Endometrium (tissue), 2 donors: ENCODE measurements around the gene KDM6A.
"Not testable (repeated sequence)": the region's sequence is repeated elsewhere in the genome, so short reads cannot be mapped to it uniquely, and the experiment has no call there.

Experiments
- FAIRE-seq: peaks from 2 replicates; lab custom pipeline; 2012; peaks lifted over from hg19 to GRCh38; lab: Jason Lieb, UNC
- donor health status: control.
- donor health status: control.

The KDM6A gene

DNA sequence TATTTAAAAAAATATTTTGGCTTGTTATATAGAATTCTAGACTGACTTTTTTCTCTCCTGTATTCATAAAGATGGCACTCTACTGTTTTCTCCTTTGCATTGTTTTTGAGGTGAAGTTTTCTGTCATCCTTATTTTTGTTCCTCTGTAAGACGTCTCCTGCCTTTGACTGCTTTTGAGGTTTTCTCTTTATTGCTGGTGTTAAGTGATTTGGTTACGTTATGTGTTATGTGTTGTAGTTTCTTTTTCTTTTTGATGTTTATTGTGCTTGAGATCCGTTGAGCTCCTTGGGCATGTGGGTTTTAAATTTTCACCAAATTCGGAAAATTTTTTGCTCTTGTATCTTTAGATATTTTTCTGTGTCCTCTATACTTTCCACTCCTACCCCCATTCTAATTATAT lies 50.0 kb downstream of the KDM6A start:
- peak; percentile 4 for FAIRE-seq

DNA sequence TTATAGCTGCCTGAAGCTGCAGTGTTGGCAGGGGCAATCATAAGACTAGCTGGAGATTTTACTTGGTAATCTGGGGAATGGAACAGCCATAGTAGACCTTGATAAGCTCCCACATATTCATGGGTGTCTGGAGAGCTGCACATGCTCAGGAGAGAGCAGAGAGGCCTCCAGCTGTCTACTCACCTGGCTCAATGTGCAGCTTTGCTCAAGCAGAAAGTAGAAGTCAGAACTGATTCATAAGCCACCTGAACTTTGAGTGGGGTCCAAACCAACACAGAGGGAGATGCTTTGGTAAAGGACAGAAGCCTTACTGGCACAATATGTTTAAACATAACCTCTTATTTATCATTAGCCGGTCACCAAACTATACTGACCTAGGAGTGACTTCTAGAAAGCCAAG lies 54.4 kb downstream of the KDM6A start:
- FAIRE-seq: no peak

DNA sequence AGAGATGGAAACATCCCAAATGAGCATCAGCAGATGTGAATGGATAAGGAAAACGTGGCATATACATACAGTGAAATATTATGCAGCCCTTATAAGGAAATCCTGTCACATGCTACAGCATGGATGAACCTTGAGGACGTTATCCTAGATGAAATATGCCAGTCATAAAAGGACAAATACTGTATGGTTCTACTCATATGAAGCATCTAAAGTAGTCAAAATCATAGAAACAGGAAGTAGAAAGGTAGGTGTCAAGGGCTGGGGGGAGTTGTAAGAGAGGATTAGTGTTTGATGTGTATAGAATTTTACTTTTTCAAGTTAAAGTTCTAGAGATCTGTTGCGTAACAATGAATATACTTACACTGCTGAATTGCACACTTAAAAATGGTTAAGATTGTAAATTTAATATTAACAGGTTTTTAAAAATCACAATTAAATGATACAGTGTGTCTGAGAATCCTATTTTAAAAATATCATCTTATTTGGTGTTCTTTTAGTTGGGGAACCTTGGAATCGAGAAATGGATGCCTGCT lies 58.5 kb downstream of the KDM6A start:
- peak; percentile 8 for FAIRE-seq

DNA sequence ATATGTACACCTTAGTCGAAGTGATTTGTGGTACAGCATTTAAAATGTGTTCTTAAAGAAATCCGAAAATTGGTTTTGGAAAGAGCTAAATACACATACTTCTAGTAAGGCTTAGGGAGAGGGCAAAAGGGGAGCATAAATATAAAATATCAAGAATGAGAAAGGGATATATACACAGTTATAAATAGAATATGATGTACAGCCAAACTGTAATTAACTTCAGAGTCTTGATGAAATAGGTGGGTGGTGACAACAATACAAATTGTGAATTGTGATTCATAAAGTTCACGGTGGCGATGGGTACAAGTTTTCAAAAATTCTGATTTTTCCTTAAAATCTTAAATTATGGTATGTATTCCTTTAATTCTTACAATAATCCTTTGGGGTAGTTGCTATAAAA lies 62.2 kb downstream of the KDM6A start:
- FAIRE-seq: no peak

DNA sequence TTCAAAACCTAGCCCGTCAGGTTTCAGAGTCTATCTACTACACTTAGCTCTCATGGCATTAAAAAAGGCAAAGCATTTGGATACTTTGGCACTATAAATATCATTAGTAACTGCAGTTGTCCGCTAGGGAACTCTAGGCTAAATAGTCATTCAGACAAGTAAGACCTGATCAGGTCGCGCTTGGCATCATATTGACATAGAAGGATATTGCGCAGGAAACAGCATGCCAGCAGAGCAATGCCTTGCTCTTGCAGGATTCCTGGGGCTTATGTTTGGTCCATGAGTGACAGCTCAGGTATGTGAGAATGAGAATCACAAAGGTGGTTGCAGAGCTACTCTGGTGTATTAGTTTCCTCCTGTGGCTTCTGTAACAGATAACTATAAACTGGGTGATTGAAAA lies 62.7 kb downstream of the KDM6A start:
- no peak for FAIRE-seq

DNA sequence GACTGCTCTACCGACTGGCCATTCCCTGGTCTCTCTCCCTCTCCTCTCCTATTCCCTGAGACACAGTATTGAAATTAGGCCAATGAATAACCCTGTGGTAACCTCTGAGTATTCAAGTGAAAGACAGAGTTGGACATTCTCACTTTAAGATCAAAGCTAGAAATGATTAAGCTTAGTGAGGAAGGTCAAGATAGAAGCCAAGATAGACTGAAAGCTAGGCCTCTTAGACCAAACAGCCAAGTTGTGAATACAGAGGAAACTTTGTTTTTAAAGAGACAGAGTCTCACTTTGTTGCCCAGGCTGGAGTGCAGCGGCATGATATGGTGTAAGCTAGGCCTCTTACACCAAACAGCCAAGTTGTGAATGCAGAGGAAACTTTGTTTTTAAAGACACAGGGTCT lies 64.6 kb downstream of the KDM6A start:
- no peak for FAIRE-seq

DNA sequence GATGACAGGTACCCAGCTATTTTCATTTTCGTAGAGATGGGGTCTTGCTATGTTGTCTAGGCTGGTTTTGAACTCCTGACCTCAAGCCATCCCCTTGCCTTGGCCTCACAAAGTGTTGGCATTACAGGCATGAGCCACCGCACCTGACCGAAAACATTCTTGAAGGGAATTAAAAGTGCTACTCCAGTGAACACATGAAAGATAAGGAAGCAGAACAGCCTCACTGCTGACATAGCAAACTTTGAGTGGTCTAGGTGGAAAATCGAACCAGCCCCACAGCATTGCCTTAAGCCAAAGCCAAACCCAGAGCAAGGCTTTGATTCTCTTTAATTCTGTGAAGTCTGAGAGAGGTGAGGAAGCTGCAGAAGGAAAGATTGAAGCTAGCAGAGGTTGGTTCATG lies 65.1 kb downstream of the KDM6A start:
- no peak for FAIRE-seq

DNA sequence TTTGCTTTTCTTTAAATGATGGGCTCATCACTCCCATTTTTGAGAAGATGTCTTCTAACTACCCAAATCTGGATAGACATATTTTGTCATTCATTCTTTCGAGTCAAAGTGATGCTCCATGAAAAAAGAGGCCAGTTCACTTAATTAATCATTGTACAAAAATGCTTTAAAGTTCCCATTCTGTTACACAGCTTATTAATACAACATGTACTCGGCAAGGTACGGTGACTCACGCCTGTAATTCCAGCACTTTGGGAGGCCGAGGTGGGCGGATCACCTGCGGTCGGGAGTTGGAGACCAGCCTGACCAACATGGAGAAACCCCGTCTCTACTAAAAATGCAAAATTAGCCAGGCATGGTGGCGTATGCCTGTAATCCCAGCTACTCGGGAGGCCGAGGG lies 67.6 kb downstream of the KDM6A start:
- FAIRE-seq: not testable (repeated sequence)

DNA sequence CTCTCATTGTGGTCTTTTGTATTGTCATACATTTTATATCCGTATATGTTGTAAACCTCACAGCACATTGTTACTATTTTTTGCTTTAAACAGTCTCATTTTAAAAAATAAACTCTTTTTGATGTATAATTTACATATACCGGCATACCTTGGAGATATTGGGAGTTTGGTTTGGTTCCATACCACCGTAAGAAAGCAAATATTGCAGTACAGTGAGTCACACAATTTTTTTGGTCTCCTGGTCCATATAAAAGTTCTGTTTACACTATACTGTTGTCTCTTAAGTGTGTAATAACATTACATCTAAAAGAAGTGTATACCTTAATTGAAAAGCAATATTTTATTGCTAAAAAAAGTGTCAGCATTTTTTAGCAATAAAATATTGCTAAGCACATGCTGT lies 70.0 kb downstream of the KDM6A start:
- FAIRE-seq: no peak

DNA sequence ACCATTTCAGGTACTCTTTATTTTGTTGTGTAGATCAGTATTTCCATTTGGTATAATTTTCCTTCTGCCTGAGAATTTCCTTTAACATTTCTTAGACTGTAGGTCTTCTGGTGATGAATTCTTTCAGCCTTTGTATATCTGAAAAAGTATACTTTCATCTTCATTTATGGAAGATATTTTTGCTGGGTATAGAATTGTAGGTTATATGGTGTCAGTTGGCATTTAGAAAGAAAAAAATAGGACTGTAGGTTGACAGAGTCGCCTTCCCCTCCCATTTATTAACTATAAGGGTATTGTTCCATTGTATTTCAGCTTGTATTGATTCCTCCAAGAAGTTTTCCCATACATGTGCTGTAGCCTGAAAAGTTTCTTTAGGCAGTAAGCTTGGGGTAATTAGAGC lies 71.9 kb downstream of the KDM6A start:
- FAIRE-seq: no peak

DNA sequence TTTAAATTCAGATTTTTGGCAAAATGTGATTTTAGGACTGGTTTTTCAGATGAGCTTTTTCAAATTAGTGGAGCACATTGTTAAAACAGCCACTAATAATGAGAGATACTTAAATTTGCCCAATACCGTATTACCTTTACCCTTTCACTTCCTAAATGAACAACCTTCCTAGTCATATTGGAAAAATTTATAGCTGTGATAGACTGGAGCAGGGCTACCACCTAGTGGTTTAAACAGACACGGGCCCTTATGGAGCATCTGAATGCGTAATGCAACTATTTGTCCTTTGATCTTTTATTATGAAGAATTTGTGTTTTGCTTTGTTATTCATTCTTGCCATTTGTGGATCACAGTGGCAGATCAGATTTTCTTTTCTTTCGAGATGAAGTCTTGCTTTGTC lies 72.7 kb downstream of the KDM6A start:
- no peak for FAIRE-seq

DNA sequence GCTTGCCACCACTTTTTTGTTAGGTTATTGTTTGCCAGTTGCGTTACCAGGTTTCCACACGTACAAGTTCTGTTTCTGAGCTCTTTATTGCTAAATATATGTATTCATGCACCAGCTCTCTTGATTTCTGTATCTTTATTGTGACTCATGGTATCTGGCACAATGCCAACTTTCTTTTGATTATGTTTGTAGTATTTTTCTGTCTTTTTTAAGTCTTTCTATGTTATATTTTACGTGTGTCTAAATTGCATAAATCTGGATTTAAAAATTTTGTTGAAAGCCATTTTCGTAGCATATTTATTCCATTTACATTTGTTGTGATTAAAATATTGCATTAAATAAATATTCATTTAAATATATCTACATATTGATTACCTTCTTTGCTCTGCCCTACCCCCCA lies 73.8 kb downstream of the KDM6A start:
- FAIRE-seq: peak; percentile 51

DNA sequence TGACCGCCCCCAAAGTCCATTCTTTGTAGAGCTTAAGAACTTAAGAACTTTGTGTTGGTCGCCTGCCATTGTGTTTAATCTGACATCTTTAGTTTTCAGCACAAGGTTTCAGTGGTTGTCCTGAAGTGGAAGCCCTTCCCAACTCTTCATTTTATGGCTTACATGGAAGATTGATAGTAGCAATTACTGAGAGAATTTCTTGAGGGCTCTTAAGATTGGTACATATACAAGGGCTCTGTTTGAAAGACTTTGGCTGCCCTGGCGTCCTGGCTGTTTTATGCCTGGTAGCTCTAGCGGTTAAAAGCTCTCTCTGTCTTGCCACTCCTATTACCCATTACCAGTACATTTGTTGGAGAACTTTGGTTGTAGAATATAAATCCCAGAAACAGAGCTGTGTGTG lies 75.0 kb downstream of the KDM6A start:
- no peak for FAIRE-seq

DNA sequence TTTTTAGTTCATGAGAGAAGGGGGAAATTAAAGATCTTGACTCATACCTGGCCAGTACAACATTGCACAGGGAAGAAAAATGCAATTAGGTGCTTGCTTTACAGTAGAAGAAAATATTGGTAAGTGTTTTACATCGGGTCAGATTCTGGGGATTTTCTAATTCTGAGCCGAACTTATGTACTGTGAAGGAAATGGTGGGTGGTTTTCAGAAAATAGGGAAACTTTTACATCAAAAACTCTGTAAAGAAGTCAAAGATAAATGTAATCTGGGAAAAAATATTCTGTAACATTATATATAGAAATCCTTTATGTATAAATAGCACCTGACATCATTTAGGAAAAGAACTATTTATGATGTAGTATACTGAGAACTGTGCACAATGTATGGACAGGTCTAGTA lies 75.4 kb downstream of the KDM6A start:
- FAIRE-seq: no peak

DNA sequence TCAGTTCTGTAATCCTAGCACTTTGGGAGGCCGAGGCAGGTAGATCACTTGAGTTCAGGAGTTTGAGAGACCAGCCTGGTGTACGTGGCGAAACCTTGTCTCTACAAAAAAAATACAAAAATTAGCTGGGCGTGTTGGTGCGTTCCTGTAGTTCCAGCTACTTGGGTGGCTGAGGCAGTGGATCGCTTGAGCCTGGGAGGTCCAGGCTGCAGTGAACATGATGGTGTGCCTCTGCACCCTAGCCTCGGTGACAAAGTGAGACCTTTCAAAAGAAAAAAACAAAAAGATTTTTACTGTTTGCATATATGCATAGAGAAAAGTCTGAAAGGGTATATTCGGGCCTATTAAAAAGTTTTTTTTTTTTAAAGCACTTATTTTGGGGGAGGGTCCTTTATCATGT lies 76.1 kb downstream of the KDM6A start:
- FAIRE-seq: no peak

DNA sequence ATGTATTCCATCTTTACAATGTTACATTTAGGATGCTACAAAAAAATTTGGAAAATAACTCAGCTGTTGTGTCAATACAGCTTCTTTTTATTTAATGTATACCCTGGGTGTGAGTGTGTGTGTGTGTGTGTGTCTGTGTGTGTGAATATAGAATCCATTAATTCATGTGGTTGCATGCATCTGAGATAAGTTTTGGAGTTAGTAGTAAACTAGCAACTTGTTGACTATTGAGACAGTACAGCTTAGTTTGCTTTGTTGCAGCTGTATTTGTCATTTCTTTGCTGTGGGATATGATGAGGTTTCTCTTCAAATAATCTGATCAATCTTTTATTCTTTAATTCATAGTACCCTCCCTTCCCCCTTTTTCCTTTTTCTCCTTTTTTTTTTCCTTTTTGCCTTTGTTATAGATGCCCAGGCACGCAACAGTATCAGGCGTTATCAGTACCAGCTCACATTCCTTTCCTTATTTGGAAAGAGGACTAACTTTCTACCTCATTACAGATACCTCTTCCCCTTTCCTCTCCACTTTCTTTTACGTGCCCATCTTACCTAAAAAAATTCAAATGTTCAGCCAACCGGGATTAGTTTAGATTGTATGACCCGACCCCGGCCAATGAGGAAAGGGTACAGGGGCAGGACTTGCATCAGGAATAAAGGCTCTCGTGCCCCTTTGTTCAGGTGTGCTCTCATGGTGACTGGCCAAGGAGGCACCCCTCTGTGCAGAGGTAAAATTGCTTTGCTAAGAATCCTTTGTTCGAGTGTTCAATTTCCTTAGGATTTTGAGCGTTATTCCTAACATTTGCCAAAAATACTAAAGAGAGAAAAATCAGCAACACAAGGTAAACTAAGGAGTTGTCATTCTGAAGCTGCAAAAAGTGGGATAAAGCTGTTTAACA lies 77.7 kb downstream of the KDM6A start:
- not testable (repeated sequence) for FAIRE-seq

DNA sequence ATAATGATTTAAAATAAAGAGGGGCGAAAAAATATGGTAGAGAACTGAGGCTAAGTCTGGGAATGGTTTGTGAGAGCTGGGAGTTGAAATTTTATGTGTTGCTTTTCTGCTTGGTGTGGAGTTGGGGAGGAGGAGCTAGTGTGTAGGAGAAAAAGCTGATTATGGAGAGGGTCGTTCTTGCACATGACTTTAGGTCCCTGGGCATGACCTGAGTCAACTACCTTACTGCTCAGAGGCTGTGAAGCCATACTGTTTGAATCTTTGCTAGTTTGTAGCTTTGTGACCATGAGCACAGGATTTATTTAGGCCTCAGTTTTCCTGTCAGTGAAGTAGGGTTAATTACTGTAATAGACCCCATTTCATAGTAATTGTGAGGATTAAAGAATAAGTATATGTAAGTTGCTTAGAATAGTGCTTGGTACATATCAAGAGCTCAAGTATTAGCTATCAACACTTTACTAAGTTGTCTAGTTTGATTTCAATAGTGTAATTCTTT lies 78.6 kb downstream of the KDM6A start:
- no peak for FAIRE-seq

DNA sequence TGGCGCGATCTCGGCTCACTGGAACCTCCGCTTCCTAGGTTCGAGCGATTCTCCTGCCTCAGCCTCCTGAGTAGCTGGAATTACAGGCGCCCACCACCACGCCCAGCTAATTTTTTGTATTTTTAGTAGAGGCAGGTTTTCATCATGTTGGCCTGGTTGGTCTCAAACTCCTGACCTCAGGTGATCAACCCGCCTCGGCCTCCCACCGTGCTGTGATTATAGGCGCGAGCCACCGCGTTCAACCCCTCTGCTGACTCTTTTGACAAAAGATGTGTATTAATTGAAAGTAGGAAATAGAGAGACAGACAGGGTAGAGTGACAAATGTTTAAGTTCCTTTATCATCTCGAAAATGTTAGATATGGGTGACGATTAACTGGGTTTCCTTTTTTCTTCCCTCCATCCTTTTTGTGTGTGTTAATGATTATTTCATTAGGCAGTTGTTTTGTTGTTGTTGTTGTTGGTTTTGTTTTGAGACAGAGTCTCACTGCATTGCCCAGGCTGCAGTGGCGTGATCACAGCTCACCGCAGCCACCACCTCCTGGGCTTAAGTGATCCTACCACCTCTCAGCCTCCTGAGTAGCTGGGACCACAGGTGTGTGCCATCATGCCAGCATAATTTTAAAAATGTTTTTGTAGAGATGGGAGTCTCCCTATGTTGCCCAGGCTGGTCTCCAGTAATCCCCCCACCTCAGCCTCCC lies 79.5 kb downstream of the KDM6A start:
- FAIRE-seq: no peak

DNA sequence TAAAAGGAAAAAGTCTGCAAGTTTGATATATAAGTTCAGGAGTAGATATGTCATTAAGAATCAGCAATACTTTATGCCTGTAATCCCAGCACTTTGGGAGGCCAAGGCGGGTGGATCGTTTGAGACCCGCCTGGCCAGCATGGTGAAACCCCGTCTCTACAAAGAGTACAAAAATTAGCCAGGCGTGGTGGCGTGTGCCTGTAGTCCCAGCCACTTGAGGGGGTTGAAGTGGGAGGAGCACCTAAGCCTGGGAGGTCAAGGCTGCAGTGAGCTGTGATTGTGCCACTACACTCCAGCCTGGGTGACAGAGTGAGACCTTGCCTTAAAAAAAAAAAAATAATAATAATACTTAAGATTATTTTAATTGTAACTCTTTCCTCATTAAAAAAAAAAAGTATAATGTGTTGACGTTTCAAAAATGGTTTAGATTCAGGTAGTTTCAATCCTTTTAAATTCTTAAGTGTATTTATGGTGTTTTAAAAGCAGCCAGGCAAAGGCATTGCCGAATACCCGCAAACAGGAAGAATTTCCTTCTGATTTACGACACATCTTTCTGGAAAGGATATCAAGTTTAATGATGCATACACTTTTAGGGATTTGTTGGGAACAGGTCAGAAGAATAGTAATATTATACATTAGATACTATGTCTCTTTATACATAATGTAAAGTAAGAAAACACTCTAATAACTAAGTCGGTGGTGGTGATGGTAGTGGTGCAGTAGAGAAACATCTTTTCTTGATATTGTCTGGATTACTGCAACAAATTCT lies 80.9 kb downstream of the KDM6A start:
- no peak for FAIRE-seq

DNA sequence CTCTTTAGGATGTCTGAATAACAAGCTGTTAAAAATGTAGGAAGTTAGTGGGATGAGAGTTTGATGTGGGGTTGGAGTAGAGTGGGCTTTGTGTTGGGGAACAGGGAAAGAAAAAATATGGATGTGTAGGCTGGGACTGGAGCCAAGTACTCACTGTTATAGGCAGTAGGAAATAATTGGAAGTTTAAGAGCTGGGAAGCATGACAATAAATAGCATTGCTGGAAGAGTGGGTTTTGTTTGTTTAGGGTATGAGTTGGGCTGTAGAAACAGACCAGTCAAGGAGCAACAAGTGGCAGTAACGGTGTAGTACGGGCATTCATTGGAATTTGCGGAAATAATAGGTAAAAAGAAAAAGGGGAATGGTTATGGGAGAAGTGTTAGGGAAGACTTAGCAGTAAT lies 81.6 kb downstream of the KDM6A start:
- no peak for FAIRE-seq

DNA sequence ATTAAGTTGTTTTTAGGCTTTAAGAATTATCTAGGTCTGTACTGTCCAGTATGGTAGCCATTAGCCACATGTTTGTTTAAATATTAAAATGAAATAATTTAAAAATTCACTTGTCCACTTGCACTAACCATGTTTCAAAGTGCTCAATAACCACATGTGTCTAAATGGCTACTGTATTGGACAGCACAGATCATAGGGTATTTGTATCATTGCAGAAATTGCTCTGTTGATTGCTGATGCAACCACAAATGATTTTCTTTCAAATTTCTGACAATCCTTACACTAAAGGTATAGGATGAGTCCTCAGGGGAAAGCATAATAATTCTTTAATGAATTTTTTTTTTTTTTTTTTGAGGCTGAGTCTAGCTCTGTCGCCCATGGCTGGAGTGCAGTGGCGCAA lies 84.9 kb downstream of the KDM6A start:
- no peak for FAIRE-seq

DNA sequence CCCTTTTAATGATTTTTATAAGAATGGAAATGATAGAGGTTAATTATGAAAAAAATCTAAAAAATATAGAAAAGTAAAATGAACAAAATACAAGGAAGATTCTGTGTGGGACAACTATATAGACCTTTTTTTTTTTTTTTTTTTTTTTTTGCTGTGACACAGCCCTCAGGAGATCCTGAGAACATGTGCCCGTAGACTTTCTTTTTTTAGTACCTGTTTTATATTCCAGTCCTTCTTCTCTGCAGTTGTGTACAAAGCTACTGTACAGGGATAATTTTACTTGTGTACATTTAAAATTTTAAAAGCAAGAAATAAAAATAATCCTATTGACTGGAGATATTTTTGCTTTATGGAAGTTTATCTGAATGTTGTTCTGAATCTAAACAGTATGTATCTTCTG lies 85.5 kb downstream of the KDM6A start:
- FAIRE-seq: no peak
